PFSK-1 (cell line): ENCODE data around the gene HSFX2.

ENCODE experiments used
- FOXP2 ChIP-seq: optimal IDR thresholded peaks from 2 replicates; pipeline ENCODE3; 2011; ENCODE audit warnings: borderline replicate concordance, control low read depth, inconsistent platforms; ENCODE audit not compliant: insufficient read depth; ENCODE audit errors: extremely low read length, extremely low read depth
- POLR2AphosphoS5 ChIP-seq: IDR thresholded peaks from 2 replicates; pipeline ENCODE4 v1.6.1; 2012; ENCODE audit warnings: low read depth, mild to moderate bottlenecking, control low read depth, low read length, moderate library complexity
- REST ChIP-seq, 2 experiments: IDR thresholded peaks; 2 replicates each; pipeline versions ENCODE4 v1.6.1 to v1.8.0; 2011 to 2012; ENCODE audit warnings: low read depth in 2 of 2, low read length in 2 of 2, control low read depth in 1 of 2, inconsistent platforms in 1 of 2, mild to moderate bottlenecking in 1 of 2, moderate library complexity in 1 of 2; ENCODE audit not compliant: insufficient read depth in 1 of 2
- SIN3A ChIP-seq: IDR thresholded peaks from 2 replicates; pipeline ENCODE4 v1.6.1; 2012; ENCODE audit warnings: mild to moderate bottlenecking, low read length, moderate library complexity, borderline replicate concordance; ENCODE audit not compliant: insufficient read depth
- TAF1 ChIP-seq: IDR thresholded peaks from 2 replicates; pipeline ENCODE4 v1.6.1; 2012; ENCODE audit warnings: low read length, control low read depth, borderline replicate concordance; ENCODE audit not compliant: insufficient read depth

GRCh38 chrX:149567621-149568417 lies 27.3 kb downstream of the HSFX2 start:
- TF ChIP-seq SIN3A (no peak), FOXP2 (no peak), POLR2AphosphoS5 (no peak), TAF1 (no peak), REST (IDR thresholded peaks at IDR 0.05; ENCODE audit: insufficient read depth in 1 of 2, low read depth in 2 of 2, low read length in 2 of 2) (no peak)
